Measurements from ENCODE around the gene AQP12A.
"Not testable (repeated sequence)": the region's sequence is repeated elsewhere in the genome, so short reads cannot be mapped to it uniquely, and the experiment has no call there.

DNA sequence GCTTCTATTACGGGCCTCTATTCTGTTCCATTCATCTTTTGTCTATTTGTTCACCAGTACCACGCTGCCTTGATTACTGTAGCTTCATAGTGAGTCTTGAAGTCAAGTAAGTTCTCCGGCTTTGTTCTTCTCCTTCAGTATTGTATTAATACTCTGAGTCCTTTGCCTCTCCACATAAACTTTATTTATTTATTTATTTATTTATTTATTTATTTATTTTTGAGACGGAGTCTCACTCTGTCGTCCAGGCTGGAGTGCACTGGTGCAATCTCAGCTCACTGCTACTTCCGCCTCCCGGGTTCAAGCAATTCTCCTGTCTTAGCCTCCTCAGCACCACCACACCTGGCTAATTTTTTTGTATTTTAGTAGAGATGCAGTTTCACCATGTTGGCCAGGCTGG is 31.8 kb upstream of the AQP12A start:
- not testable (repeated sequence) for TF ChIP-seq POLR2A (IDR thresholded peaks at IDR 0.05; ENCODE audit: borderline replicate concordance, extremely low read depth, insufficient read depth, insufficient read length); ZFX (IDR thresholded peaks at IDR 0.05); EZH2 (IDR thresholded peaks at IDR 0.05); FOSL1 (IDR thresholded peaks at IDR 0.05; ENCODE audit: low read depth); RAD21 (IDR thresholded peaks at IDR 0.05; ENCODE audit: low read depth); POLR2AphosphoS5 (IDR thresholded peaks at IDR 0.05; ENCODE audit: low read depth, low read length)
- TF ChIP-seq, protein P1, sequence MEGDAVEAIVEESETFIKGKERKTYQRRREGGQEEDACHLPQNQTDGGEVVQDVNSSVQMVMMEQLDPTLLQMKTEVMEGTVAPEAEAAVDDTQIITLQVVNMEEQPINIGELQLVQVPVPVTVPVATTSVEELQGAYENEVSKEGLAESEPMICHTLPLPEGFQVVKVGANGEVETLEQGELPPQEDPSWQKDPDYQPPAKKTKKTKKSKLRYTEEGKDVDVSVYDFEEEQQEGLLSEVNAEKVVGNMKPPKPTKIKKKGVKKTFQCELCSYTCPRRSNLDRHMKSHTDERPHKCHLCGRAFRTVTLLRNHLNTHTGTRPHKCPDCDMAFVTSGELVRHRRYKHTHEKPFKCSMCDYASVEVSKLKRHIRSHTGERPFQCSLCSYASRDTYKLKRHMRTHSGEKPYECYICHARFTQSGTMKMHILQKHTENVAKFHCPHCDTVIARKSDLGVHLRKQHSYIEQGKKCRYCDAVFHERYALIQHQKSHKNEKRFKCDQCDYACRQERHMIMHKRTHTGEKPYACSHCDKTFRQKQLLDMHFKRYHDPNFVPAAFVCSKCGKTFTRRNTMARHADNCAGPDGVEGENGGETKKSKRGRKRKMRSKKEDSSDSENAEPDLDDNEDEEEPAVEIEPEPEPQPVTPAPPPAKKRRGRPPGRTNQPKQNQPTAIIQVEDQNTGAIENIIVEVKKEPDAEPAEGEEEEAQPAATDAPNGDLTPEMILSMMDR (IDR thresholded peaks at IDR 0.05 in 2 of 3, conservative IDR thresholded peaks at IDR 0.05 in 1 of 3; ENCODE audit: borderline replicate concordance in 1 of 3, insufficient read depth in 1 of 3, low read depth in 2 of 3, low read length in 2 of 3), result not testable (repeated sequence)
- TF ChIP-seq, protein P2, sequence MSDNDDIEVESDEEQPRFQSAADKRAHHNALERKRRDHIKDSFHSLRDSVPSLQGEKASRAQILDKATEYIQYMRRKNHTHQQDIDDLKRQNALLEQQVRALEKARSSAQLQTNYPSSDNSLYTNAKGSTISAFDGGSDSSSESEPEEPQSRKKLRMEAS (IDR thresholded peaks at IDR 0.05), result not testable (repeated sequence)

Measured in HCT116 (cell line).